ENCODE results near the gene DNAJB12.

DNAJB12 gene

GRCh38 chr10:72342911-72343310 lies 11.8 kb downstream of the DNAJB12 start:
- no CpG with 5 or more reads among the region's 5 CpGs for WGBS, 2 donors (ENCODE audit: extremely low coverage in 2 of 2, insufficient read length in 2 of 2, insufficient replicate concordance in 1 of 2)
- Histone ChIP-seq H4K91ac (ENCODE audit: low read depth, low read length, poor library complexity) (no peak overlapping the region), H3K79me1 (ENCODE audit: low read depth, low read length) (peaks cover 2% of the 10 kb centered on the region), H2AFZ (ENCODE audit: low read length) (no peak overlapping the region), H3K9ac (ENCODE audit: low read depth, low read length, poor library complexity) (no peak overlapping the region), H3K36me3 (replicated peaks in 1 of 2; ENCODE audit: control insufficient read depth in 2 of 2, insufficient read depth in 2 of 2, low read length in 2 of 2) (peaks cover 22 to 73% of the 10 kb centered on the region in 2 donors), H2BK5ac (ENCODE audit: low read length) (peak overlapping the region; percentile 53), H3K27ac (replicated peaks; ENCODE audit: low read length) (no peak overlapping the region), H3K9me3 (replicated peaks in 1 of 2; ENCODE audit: control insufficient read depth in 2 of 2, insufficient read depth in 1 of 2, low read depth in 1 of 2, low read length in 2 of 2) (no peaks in the 10 kb centered on the region), H3K23ac (ENCODE audit: low read depth, low read length, poor library complexity) (no peak overlapping the region), H2AK5ac (ENCODE audit: low read depth, low read length) (no peak overlapping the region), H3K18ac (ENCODE audit: low read length) (no peak overlapping the region), H2BK15ac (ENCODE audit: low read length) (no peak overlapping the region), H3K4ac (ENCODE audit: low read length) (peak overlapping the region; percentile 23), H3K4me3 (ENCODE audit: low read length in 2 of 2) (no peak overlapping the region), H2BK12ac (ENCODE audit: low read length) (no peak overlapping the region), H4K8ac (ENCODE audit: low read depth, low read length) (no peak overlapping the region), H3K27me3 (ENCODE audit: control insufficient read depth in 3 of 3, insufficient read depth in 3 of 3, low read depth in 1 of 3, low read length in 3 of 3) (no peaks in the 10 kb centered on the region), H2BK120ac (ENCODE audit: low read depth, low read length) (no peak overlapping the region), H3K4me1 (ENCODE audit: control insufficient read depth in 2 of 2, insufficient read depth in 1 of 2, low read depth in 1 of 2, low read length in 2 of 2) (no peaks in the 10 kb centered on the region), H3K4me2 (ENCODE audit: insufficient read depth, low read length, poor library complexity, severe bottlenecking) (no peak overlapping the region), H3K14ac (ENCODE audit: low read length) (no peak overlapping the region)
- no peak for DNase-seq (ENCODE audit: low spot score)

DNA sequence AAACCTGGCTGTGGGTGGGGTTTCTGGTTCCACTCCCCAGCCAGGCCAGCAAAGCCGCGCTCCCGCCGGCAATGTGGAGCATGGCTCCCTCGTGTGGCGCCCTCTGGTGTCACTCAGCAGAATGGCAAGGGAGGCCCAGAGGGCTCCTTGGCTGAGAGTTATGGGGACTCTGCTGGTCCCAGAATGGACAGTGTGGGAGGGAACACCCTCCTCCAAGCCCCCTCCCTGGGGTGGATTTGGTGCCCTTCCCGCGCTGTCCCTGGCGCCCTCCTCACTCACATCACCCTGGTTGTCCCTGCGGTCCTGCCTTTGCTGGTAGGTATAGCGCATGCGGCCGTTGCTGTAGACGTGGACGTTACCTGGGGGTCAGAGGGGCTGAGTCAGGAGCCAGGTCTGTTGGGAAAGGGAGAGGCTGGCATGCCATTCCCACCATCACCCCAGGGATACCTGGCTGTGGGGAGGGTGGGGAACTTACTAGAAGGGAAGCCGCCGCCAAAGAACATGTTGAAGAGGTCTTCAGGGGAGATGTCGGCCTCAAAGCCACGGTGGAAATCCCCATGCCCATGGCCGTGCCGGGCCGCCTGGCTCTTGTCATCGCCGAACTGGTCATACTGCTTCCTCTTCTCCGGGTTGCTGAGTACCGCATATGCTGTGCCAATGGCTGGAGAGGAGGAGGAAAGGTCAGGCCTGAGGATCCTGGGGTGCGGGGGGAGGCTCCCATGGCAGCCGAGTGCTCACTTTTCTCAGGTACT lies 14.0 kb downstream of the DNAJB12 start:
- H3K9me3 ChIP-seq (replicated peaks in 1 of 2; ENCODE audit: control insufficient read depth in 2 of 2, insufficient read depth in 1 of 2, low read depth in 1 of 2, low read length in 2 of 2) = no peaks in the 10 kb centered on the region
- H4K91ac ChIP-seq (ENCODE audit: low read depth, low read length, poor library complexity) = no peak overlapping the region
- H3K23ac ChIP-seq (ENCODE audit: low read depth, low read length, poor library complexity) = peak overlapping the region; percentile 16
- H2AK5ac ChIP-seq (ENCODE audit: low read depth, low read length) = peak overlapping the region; percentile 53
- H3K14ac ChIP-seq (ENCODE audit: low read length) = no peak overlapping the region
- H2BK5ac ChIP-seq (ENCODE audit: low read length) = no peak overlapping the region
- DNase-seq (ENCODE audit: low spot score) = no peak
- peaks cover 2% of the 10 kb centered on the region for H3K79me1 ChIP-seq (ENCODE audit: low read depth, low read length)
- H3K4ac ChIP-seq (ENCODE audit: low read length) = no peak overlapping the region
- H3K4me3 ChIP-seq (ENCODE audit: low read length in 2 of 2) = no peak overlapping the region
- no CpG with 5 or more reads among the region's 28 CpGs for WGBS, 2 donors (ENCODE audit: extremely low coverage in 2 of 2, insufficient read length in 2 of 2, insufficient replicate concordance in 1 of 2)
- no peak overlapping the region for H4K8ac ChIP-seq (ENCODE audit: low read depth, low read length)
- H2AFZ ChIP-seq (ENCODE audit: low read length) = no peak overlapping the region
- peaks cover 34 to 90% of the 10 kb centered on the region in 2 donors for H3K36me3 ChIP-seq (replicated peaks in 1 of 2; ENCODE audit: control insufficient read depth in 2 of 2, insufficient read depth in 2 of 2, low read length in 2 of 2)
- H3K4me2 ChIP-seq (ENCODE audit: insufficient read depth, low read length, poor library complexity, severe bottlenecking) = no peak overlapping the region
- H3K27ac ChIP-seq (replicated peaks; ENCODE audit: low read length) = no peak overlapping the region
- H3K18ac ChIP-seq (ENCODE audit: low read length) = peak overlapping the region; percentile 67
- peak overlapping the region; percentile 91 for H2BK12ac ChIP-seq (ENCODE audit: low read length)
- no peak overlapping the region for H2BK120ac ChIP-seq (ENCODE audit: low read depth, low read length)
- peak overlapping the region; percentile 13 for H3K9ac ChIP-seq (ENCODE audit: low read depth, low read length, poor library complexity)
- H3K27me3 ChIP-seq (ENCODE audit: control insufficient read depth in 3 of 3, insufficient read depth in 3 of 3, low read depth in 1 of 3, low read length in 3 of 3) = no peaks in the 10 kb centered on the region
- H2BK15ac ChIP-seq (ENCODE audit: low read length) = no peak overlapping the region
- peaks cover 5 to 12% of the 10 kb centered on the region in 2 donors for H3K4me1 ChIP-seq (ENCODE audit: control insufficient read depth in 2 of 2, insufficient read depth in 1 of 2, low read depth in 1 of 2, low read length in 2 of 2)

DNA sequence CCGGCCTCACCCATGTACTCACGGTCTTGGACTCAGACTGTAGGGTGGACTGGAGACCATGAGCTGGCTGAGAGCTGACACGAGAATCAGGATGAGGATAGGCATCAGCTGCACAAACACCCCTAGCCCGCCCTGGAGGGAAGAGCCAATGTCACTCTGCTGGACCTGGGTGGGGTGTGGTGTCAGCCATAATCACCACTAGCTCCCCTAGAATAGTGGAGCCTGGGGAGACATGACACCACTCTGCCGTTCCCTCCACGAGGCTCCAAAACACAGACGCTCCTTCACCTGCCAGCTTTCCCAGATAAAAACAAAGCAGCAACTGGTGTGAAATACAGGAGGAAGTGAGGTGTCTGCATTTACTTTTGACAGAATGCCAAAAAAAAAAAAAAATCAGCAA lies 16.5 kb downstream of the DNAJB12 start:
- H3K18ac ChIP-seq (ENCODE audit: low read length) = no peak overlapping the region
- no peak overlapping the region for H4K8ac ChIP-seq (ENCODE audit: low read depth, low read length)
- no peak for DNase-seq (ENCODE audit: low spot score)
- H3K23ac ChIP-seq (ENCODE audit: low read depth, low read length, poor library complexity) = no peak overlapping the region
- H3K4me3 ChIP-seq (ENCODE audit: low read length in 2 of 2) = no peak overlapping the region
- no peak overlapping the region for H3K14ac ChIP-seq (ENCODE audit: low read length)
- WGBS, 2 donors (ENCODE audit: extremely low coverage in 2 of 2, insufficient read length in 2 of 2, insufficient replicate concordance in 1 of 2) = no CpG with 5 or more reads among the region's 7 CpGs
- peak overlapping the region; percentile 79 for H2BK15ac ChIP-seq (ENCODE audit: low read length)
- no peak overlapping the region for H3K9ac ChIP-seq (ENCODE audit: low read depth, low read length, poor library complexity)
- H3K36me3 ChIP-seq (replicated peaks in 1 of 2; ENCODE audit: control insufficient read depth in 2 of 2, insufficient read depth in 2 of 2, low read length in 2 of 2) = peaks cover 28 to 83% of the 10 kb centered on the region in 2 donors
- H2BK5ac ChIP-seq (ENCODE audit: low read length) = no peak overlapping the region
- H2BK12ac ChIP-seq (ENCODE audit: low read length) = no peak overlapping the region
- H2BK120ac ChIP-seq (ENCODE audit: low read depth, low read length) = no peak overlapping the region
- H3K4ac ChIP-seq (ENCODE audit: low read length) = no peak overlapping the region
- no peak overlapping the region for H4K91ac ChIP-seq (ENCODE audit: low read depth, low read length, poor library complexity)
- no peaks in the 10 kb centered on the region for H3K9me3 ChIP-seq (replicated peaks in 1 of 2; ENCODE audit: control insufficient read depth in 2 of 2, insufficient read depth in 1 of 2, low read depth in 1 of 2, low read length in 2 of 2)
- peaks cover 23 to 33% of the 10 kb centered on the region in 2 donors for H3K4me1 ChIP-seq (ENCODE audit: control insufficient read depth in 2 of 2, insufficient read depth in 1 of 2, low read depth in 1 of 2, low read length in 2 of 2)
- H3K4me2 ChIP-seq (ENCODE audit: insufficient read depth, low read length, poor library complexity, severe bottlenecking) = no peak overlapping the region
- no peak overlapping the region for H2AFZ ChIP-seq (ENCODE audit: low read length)
- no peak overlapping the region for H3K27ac ChIP-seq (replicated peaks; ENCODE audit: low read length)
- no peaks in the 10 kb centered on the region for H3K27me3 ChIP-seq (ENCODE audit: control insufficient read depth in 3 of 3, insufficient read depth in 3 of 3, low read depth in 1 of 3, low read length in 3 of 3)
- H2AK5ac ChIP-seq (ENCODE audit: low read depth, low read length) = no peak overlapping the region
- no peaks in the 10 kb centered on the region for H3K79me1 ChIP-seq (ENCODE audit: low read depth, low read length)

- no peak overlapping the region for H3K9ac ChIP-seq (ENCODE audit: low read depth, low read length, poor library complexity)
- H3K4ac ChIP-seq (ENCODE audit: low read length) = no peak overlapping the region
- H2AFZ ChIP-seq (ENCODE audit: low read length) = no peak overlapping the region
- H2BK12ac ChIP-seq (ENCODE audit: low read length) = no peak overlapping the region
- no peak overlapping the region for H3K27ac ChIP-seq (replicated peaks; ENCODE audit: low read length)
- H3K79me1 ChIP-seq (ENCODE audit: low read depth, low read length) = no peaks in the 10 kb centered on the region
- H4K91ac ChIP-seq (ENCODE audit: low read depth, low read length, poor library complexity) = no peak overlapping the region
- peaks cover 26 to 83% of the 10 kb centered on the region in 2 donors for H3K36me3 ChIP-seq (replicated peaks in 1 of 2; ENCODE audit: control insufficient read depth in 2 of 2, insufficient read depth in 2 of 2, low read length in 2 of 2)
- WGBS, 2 donors (ENCODE audit: extremely low coverage in 2 of 2, insufficient read length in 2 of 2, insufficient replicate concordance in 1 of 2) = no CpG with 5 or more reads among the region's 9 CpGs
- no peak overlapping the region for H2AK5ac ChIP-seq (ENCODE audit: low read depth, low read length)
- no peak overlapping the region for H3K14ac ChIP-seq (ENCODE audit: low read length)
- H3K23ac ChIP-seq (ENCODE audit: low read depth, low read length, poor library complexity) = no peak overlapping the region
- H2BK15ac ChIP-seq (ENCODE audit: low read length) = peak overlapping the region; percentile 79
- no peak overlapping the region for H2BK5ac ChIP-seq (ENCODE audit: low read length)
- H3K4me1 ChIP-seq (ENCODE audit: control insufficient read depth in 2 of 2, insufficient read depth in 1 of 2, low read depth in 1 of 2, low read length in 2 of 2) = peaks cover 27 to 38% of the 10 kb centered on the region in 2 donors
- no peak overlapping the region for H3K4me3 ChIP-seq (ENCODE audit: low read length in 2 of 2)
- H3K9me3 ChIP-seq (replicated peaks in 1 of 2; ENCODE audit: control insufficient read depth in 2 of 2, insufficient read depth in 1 of 2, low read depth in 1 of 2, low read length in 2 of 2) = no peaks in the 10 kb centered on the region
- H3K27me3 ChIP-seq (ENCODE audit: control insufficient read depth in 3 of 3, insufficient read depth in 3 of 3, low read depth in 1 of 3, low read length in 3 of 3) = no peaks in the 10 kb centered on the region
- H3K4me2 ChIP-seq (ENCODE audit: insufficient read depth, low read length, poor library complexity, severe bottlenecking) = no peak overlapping the region
- H2BK120ac ChIP-seq (ENCODE audit: low read depth, low read length) = no peak overlapping the region
- no peak for DNase-seq (ENCODE audit: low spot score)
- no peak overlapping the region for H4K8ac ChIP-seq (ENCODE audit: low read depth, low read length)
- H3K18ac ChIP-seq (ENCODE audit: low read length) = no peak overlapping the region
These were observed 17.0 kb downstream of the DNAJB12 start for GRCh38 chr10:72337722-72338121.
